Liver (tissue), 9 donors: ENCODE measurements around the gene RCE1. TPM values are rescaled to one million over a fixed set of nuclear protein-coding genes. Genes with fewer than 3 reads are reported as not detected.
A peak's percentile ranks its signal among the peaks of the same experiment; 100 is the strongest.

Experiments
- DNase-seq: peaks from one replicate; pipeline ENCODE4 v3.0.0-alpha.2; 2017; ENCODE audit warnings: low spot score
- H3K27ac ChIP-seq, 2 donors: one replicate each; pipeline ENCODE4 v1.7.0; 2013; ENCODE audit warnings: inconsistent platforms in 2 of 2, low read length in 2 of 2, control low read depth in 1 of 2, low read depth in 1 of 2, mild to moderate bottlenecking in 1 of 2
- H3K27me3 ChIP-seq, 4 donors: one replicate each; pipeline versions ENCODE4 v1.6.1 to v1.7.0; 2013; ENCODE audit warnings: low read length in 3 of 4, inconsistent platforms in 1 of 4, mild to moderate bottlenecking in 1 of 4, moderate library complexity in 1 of 4; ENCODE audit not compliant: control insufficient read depth in 4 of 4, insufficient read depth in 4 of 4
- H3K36me3 ChIP-seq, 4 donors: one replicate each; pipeline versions ENCODE4 v1.6.1 to v1.7.0; 2013; ENCODE audit warnings: low read length in 3 of 4, mild to moderate bottlenecking in 3 of 4, low read depth in 1 of 4, moderate library complexity in 1 of 4; ENCODE audit not compliant: control insufficient read depth in 4 of 4, insufficient read depth in 3 of 4
- H3K4me1 ChIP-seq, 4 donors: one replicate each; pipeline versions ENCODE4 v1.6.1 to v1.7.0; 2013; ENCODE audit warnings: low read length in 3 of 4, mild to moderate bottlenecking in 3 of 4, moderate library complexity in 1 of 4; ENCODE audit not compliant: control insufficient read depth in 4 of 4, insufficient read depth in 4 of 4
- H3K4me3 ChIP-seq, 3 donors: one replicate each; pipeline versions ENCODE4 v1.6.1 to v1.7.0; 2013; ENCODE audit warnings: low read length in 3 of 3, control low read depth in 1 of 3, low read depth in 1 of 3, mild to moderate bottlenecking in 1 of 3
- H3K9ac ChIP-seq, 2 donors: one replicate each; pipeline ENCODE4 v1.7.0; 2013; ENCODE audit warnings: low read length in 2 of 2, mild to moderate bottlenecking in 2 of 2, moderate library complexity in 2 of 2, control low read depth in 1 of 2, low read depth in 1 of 2
- H3K9me3 ChIP-seq, 4 donors: one replicate each; pipeline versions ENCODE4 v1.6.1 to v1.7.0; 2013; ENCODE audit warnings: low read length in 3 of 4; ENCODE audit not compliant: control insufficient read depth in 4 of 4
- EGR1 ChIP-seq, 2 donors: IDR thresholded peaks; 2 replicates each; pipeline ENCODE4 v1.6.1; 2016 to 2018; ENCODE audit warnings: antibody characterized with exemption in 2 of 2, low read depth in 2 of 2
- HNF4A ChIP-seq, 2 donors: conservative IDR thresholded peaks; 2 replicates each; pipeline ENCODE4 v1.6.1; 2016; ENCODE audit warnings: antibody characterized with exemption in 2 of 2, mild to moderate bottlenecking in 2 of 2
- JUND ChIP-seq, 2 donors: IDR thresholded peaks; 2 replicates each; pipeline ENCODE4 v1.6.1; 2016; ENCODE audit warnings: antibody characterized with exemption in 2 of 2
- NR2F2 ChIP-seq: IDR thresholded peaks from 2 replicates; pipeline ENCODE4 v1.6.1; 2016; ENCODE audit warnings: antibody characterized with exemption
- RAD21 ChIP-seq, 2 donors: IDR thresholded peaks; 2 replicates each; pipeline ENCODE4 v1.6.1; 2016; ENCODE audit warnings: antibody characterized with exemption in 2 of 2, mild to moderate bottlenecking in 2 of 2
- RXRA ChIP-seq, 2 donors: IDR thresholded peaks; 2 replicates each; pipeline ENCODE4 v1.6.1; 2017 to 2018; ENCODE audit warnings: antibody characterized with exemption in 2 of 2, mild to moderate bottlenecking in 1 of 2
- SP1 ChIP-seq: IDR thresholded peaks from 2 replicates; pipeline ENCODE4 v1.6.1; 2018; ENCODE audit warnings: antibody characterized with exemption, mild to moderate bottlenecking
- TAF1 ChIP-seq: conservative IDR thresholded peaks from 2 replicates; pipeline ENCODE4 v1.6.1; 2016; ENCODE audit warnings: antibody characterized with exemption, mild to moderate bottlenecking
- WGBS: extraction: QIAGEN DNeasy Blood & Tissue Kit; methylation state at CpG from one replicate; pipeline ENCODE4 v1.1.7; 2013; 5-methylcytosine and 5-hydroxymethylcytosine counted together
- polyA plus RNA-seq, 2 donors: library from polyadenylated mRNA; stranded (reverse) in 1 of 2; unstranded in 1 of 2; fragments of 200-250 nt in 1 of 2; fragments of >200 nt in 1 of 2; fragmentation: Nextera tagmentation in 1 of 2; extraction: Ambion mirVana in 1 of 2; gene quantifications; one replicate each; pipeline versions ENCODE4 v1.2.1 to v1.2.3, GENCODE V29; 2013 to 2015
- total RNA-seq, 2 donors: library from RNA; depleted of rRNA; stranded (reverse); fragments of >200 nt; gene quantifications; one replicate each; pipeline ENCODE4 v1.2.3, GENCODE V29; 2014
- TF ChIP-seq, protein P1 (sequence below): fragments of 150-350 bp; IDR thresholded peaks from 2 replicates; pipeline ENCODE4 v1.5.1; 2017; ENCODE audit warnings: improper control_type of control experiment, low read depth, low read length; ENCODE audit not compliant: missing input control
- TF ChIP-seq, protein P2 (sequence below): IDR thresholded peaks from 2 replicates; pipeline ENCODE4 v1.6.1; 2016; ENCODE audit warnings: antibody characterized with exemption
- TF ChIP-seq, protein P3 (sequence below): IDR thresholded peaks from 2 replicates; pipeline ENCODE4 v1.6.1; 2016; ENCODE audit warnings: antibody characterized with exemption
- donor health status: healthy.
- donor health status: healthy.
- donor health status: healthy.
- donor health status: healthy.
- donor health status: healthy.

RCE1 gene
- total and polyA plus RNA-seq, 4 donors, result 2.9 to 7.7 (median 3.2) TPM

DNA sequence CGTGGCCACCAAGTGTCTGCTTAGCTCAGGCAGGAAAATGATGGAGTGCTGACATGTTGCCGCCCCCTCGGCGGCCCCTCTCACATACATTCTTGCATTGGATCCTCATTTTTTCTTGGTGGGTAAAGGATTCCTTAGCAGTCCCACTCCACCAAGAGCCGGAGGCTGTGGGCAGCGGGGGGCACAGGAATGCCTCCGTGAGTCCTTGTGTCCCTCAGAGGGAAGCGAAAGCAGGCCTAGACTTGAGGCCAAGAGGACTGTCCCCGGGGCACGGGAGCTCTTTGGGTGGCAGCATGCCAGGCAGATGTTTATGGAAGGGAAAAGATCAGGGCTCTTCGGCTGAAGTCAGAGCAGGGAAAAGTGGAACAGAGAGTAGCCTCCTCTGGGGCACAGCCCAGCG, 35.2 kb downstream of the RCE1 start:
- TF ChIP-seq TAF1, result no peak
- peak in 1 of 2 donors; percentile 44 for TF ChIP-seq RAD21 (IDR thresholded peaks at IDR 0.05)
- TF ChIP-seq NR2F2, result peak; percentile 34
- TF ChIP-seq EGR1 (IDR thresholded peaks at IDR 0.05; ENCODE audit: low read depth in 2 of 2), result no peak
- TF ChIP-seq HNF4A (conservative IDR thresholded peaks at IDR 0.05), result peak; percentile 56 to 67
- peak; percentile 20 to 36 for TF ChIP-seq RXRA (IDR thresholded peaks at IDR 0.05)
- TF ChIP-seq, protein P1, sequence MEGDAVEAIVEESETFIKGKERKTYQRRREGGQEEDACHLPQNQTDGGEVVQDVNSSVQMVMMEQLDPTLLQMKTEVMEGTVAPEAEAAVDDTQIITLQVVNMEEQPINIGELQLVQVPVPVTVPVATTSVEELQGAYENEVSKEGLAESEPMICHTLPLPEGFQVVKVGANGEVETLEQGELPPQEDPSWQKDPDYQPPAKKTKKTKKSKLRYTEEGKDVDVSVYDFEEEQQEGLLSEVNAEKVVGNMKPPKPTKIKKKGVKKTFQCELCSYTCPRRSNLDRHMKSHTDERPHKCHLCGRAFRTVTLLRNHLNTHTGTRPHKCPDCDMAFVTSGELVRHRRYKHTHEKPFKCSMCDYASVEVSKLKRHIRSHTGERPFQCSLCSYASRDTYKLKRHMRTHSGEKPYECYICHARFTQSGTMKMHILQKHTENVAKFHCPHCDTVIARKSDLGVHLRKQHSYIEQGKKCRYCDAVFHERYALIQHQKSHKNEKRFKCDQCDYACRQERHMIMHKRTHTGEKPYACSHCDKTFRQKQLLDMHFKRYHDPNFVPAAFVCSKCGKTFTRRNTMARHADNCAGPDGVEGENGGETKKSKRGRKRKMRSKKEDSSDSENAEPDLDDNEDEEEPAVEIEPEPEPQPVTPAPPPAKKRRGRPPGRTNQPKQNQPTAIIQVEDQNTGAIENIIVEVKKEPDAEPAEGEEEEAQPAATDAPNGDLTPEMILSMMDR, result no peak
- Histone ChIP-seq H3K27me3 (no peaks in the 10 kb centered on the region), H3K4me3 (no peak overlapping the region), H3K36me3 (peaks cover 0 to 2% (median 0%) of the 10 kb centered on the region in 4 donors), H3K4me1 (peaks cover 28 to 61% (median 42%) of the 10 kb centered on the region in 4 donors), H3K9me3 (no peaks in the 10 kb centered on the region), H3K27ac (peak overlapping the region; percentile 8 to 31), H3K9ac (no peak overlapping the region)
- no peak for DNase-seq
- 53% methylated on average over 12 of the region's 12 CpGs for WGBS

DNA sequence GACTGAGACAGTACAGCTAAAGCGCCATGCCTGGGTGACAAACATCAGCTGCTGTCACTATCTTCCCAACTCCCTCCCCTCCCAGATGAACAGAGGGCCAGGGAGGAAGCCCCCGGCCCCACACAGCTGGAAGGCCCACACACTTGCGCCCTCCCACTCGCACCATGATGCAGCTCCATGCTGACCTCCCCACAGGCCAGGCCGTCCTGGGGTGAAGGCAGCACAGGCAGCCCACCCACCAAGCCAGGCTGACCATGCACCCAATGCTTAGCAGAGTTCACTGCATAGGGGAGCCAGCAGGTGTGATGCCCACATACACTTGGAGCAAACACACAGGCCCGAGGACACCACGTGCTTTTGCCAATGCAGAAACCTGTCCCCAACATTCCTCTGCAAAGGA, 35.8 kb downstream of the RCE1 start:
- WGBS, result 82% methylated on average over 7 of the region's 7 CpGs
- peaks cover 28 to 63% (median 45%) of the 10 kb centered on the region in 4 donors for H3K4me1 ChIP-seq

More for the DNA sequence above, 35.8 kb downstream of the RCE1 start:
- Histone ChIP-seq H3K4me3 (no peak overlapping the region), H3K36me3 (peaks cover 0 to 2% (median 0%) of the 10 kb centered on the region in 4 donors), H3K27me3 (no peaks in the 10 kb centered on the region), H3K9ac (no peak overlapping the region), H3K9me3 (no peaks in the 10 kb centered on the region), H3K27ac (peak overlapping the region; percentile 8 to 31)
- no peak for DNase-seq
- TF ChIP-seq, protein P2, sequence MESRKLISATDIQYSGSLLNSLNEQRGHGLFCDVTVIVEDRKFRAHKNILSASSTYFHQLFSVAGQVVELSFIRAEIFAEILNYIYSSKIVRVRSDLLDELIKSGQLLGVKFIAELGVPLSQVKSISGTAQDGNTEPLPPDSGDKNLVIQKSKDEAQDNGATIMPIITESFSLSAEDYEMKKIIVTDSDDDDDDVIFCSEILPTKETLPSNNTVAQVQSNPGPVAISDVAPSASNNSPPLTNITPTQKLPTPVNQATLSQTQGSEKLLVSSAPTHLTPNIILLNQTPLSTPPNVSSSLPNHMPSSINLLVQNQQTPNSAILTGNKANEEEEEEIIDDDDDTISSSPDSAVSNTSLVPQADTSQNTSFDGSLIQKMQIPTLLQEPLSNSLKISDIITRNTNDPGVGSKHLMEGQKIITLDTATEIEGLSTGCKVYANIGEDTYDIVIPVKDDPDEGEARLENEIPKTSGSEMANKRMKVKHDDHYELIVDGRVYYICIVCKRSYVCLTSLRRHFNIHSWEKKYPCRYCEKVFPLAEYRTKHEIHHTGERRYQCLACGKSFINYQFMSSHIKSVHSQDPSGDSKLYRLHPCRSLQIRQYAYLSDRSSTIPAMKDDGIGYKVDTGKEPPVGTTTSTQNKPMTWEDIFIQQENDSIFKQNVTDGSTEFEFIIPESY, result no peak
- TF ChIP-seq, protein P1, result no peak
- TF ChIP-seq NR2F2 (no peak), EGR1 (IDR thresholded peaks at IDR 0.05; ENCODE audit: low read depth in 2 of 2) (no peak), JUND (IDR thresholded peaks at IDR 0.05) (no peak), SP1 (no peak)
- TF ChIP-seq, protein P3, sequence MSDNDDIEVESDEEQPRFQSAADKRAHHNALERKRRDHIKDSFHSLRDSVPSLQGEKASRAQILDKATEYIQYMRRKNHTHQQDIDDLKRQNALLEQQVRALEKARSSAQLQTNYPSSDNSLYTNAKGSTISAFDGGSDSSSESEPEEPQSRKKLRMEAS, result no peak
